HL-60 (cell line): Measurements from ENCODE around the gene DAB2IP.

Source experiments
- DNase-seq, 2 experiments: peaks; one replicate each; pipeline ENCODE4 v3.0.0-alpha.2; 2010 to 2020; ENCODE audit warnings: low read depth in 1 of 2, low spot score in 1 of 2
- H3K27ac ChIP-seq: fragments of 250-450 bp; sonication (Bioruptor Pico); replicated peaks from 2 replicates; pipeline ENCODE4 v1.5.1; 2020; ENCODE audit warnings: mild to moderate bottlenecking, moderate library complexity
- H3K27me3 ChIP-seq: fragments of 250-450 bp; sonication (Bioruptor Pico); 2 replicates; pipeline ENCODE4 v1.5.1; 2021; ENCODE audit warnings: mild to moderate bottlenecking, moderate library complexity; ENCODE audit not compliant: insufficient read depth, poor library complexity, severe bottlenecking
- H3K4me3 ChIP-seq: replicated peaks from 2 replicates; pipeline ENCODE4 v1.5.1; 2011; ENCODE audit warnings: mild to moderate bottlenecking, control low read depth, low read length; ENCODE audit not compliant: insufficient read depth
- CTCF ChIP-seq: IDR thresholded peaks from one replicate; pipeline ENCODE4 v1.5.1; 2011; ENCODE audit warnings: low read length, control low read depth, inconsistent platforms; ENCODE audit not compliant: insufficient read depth
- GABPA ChIP-seq: IDR thresholded peaks from 2 replicates; pipeline ENCODE4 v1.6.1; 2012; ENCODE audit warnings: low read depth
- POLR2AphosphoS5 ChIP-seq: IDR thresholded peaks from 2 replicates; pipeline ENCODE4 v1.6.1; 2012; ENCODE audit warnings: low read depth
- SPI1 ChIP-seq: IDR thresholded peaks from 2 replicates; pipeline ENCODE4 v1.6.1; 2012; ENCODE audit warnings: low read depth, mild to moderate bottlenecking, borderline replicate concordance
- TF ChIP-seq, protein P1 (sequence below): IDR thresholded peaks from 2 replicates; pipeline ENCODE4 v1.6.1; 2012; ENCODE audit warnings: low read depth; ENCODE audit not compliant: insufficient replicate concordance

The DAB2IP gene

DNA sequence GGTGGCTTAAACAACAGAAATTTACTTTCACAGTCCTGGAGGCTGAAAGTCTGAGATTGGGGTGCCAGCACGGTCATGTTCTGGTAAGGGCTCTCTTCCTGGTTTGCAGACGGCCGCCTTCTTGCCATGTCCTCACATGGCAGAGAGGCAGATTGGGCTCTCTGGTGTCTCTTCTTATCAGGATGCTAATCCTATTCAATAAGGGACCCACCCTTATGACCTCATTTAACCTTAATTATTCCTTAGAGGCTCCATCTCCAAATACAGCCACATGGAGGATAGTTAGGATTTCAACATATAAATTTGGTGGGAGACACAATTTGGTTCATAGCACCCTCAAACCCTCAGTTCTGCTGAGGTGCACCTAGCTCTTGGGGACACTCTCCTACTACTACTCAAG is 180.4 kb downstream of the DAB2IP start:
- H3K4me3 ChIP-seq, result no peak overlapping the region
- no peak overlapping the region for H3K27ac ChIP-seq
- TF ChIP-seq, protein P1, sequence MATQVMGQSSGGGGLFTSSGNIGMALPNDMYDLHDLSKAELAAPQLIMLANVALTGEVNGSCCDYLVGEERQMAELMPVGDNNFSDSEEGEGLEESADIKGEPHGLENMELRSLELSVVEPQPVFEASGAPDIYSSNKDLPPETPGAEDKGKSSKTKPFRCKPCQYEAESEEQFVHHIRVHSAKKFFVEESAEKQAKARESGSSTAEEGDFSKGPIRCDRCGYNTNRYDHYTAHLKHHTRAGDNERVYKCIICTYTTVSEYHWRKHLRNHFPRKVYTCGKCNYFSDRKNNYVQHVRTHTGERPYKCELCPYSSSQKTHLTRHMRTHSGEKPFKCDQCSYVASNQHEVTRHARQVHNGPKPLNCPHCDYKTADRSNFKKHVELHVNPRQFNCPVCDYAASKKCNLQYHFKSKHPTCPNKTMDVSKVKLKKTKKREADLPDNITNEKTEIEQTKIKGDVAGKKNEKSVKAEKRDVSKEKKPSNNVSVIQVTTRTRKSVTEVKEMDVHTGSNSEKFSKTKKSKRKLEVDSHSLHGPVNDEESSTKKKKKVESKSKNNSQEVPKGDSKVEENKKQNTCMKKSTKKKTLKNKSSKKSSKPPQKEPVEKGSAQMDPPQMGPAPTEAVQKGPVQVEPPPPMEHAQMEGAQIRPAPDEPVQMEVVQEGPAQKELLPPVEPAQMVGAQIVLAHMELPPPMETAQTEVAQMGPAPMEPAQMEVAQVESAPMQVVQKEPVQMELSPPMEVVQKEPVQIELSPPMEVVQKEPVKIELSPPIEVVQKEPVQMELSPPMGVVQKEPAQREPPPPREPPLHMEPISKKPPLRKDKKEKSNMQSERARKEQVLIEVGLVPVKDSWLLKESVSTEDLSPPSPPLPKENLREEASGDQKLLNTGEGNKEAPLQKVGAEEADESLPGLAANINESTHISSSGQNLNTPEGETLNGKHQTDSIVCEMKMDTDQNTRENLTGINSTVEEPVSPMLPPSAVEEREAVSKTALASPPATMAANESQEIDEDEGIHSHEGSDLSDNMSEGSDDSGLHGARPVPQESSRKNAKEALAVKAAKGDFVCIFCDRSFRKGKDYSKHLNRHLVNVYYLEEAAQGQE, result no peak
- no peak for TF ChIP-seq CTCF
- no peak for TF ChIP-seq GABPA
- no peak for TF ChIP-seq POLR2AphosphoS5
- no peak for TF ChIP-seq SPI1
- H3K27me3 ChIP-seq, result no peaks in the 10 kb centered on the region
- no peak for DNase-seq

- Histone ChIP-seq H3K27me3 (no peaks in the 10 kb centered on the region), H3K27ac (no peak overlapping the region), H3K4me3 (no peak overlapping the region)
- no peak for DNase-seq
- no peak for TF ChIP-seq POLR2AphosphoS5
- TF ChIP-seq, protein P1, result no peak
- no peak for TF ChIP-seq SPI1
- no peak for TF ChIP-seq GABPA
- no peak for TF ChIP-seq CTCF
Observed at GRCh38 chr9:121833061-121833460, 181.6 kb downstream of the DAB2IP start.
